Peyer's patch (tissue), 4 donors: ENCODE results near the gene PDXK.

Experiments used
- POLR2A ChIP-seq, 2 donors: fragments of 450-650 bp; IDR thresholded peaks; one replicate each; pipeline ENCODE4 v1.5.1; 2017; ENCODE audit warnings: antibody characterized with exemption in 2 of 2, mild to moderate bottlenecking in 2 of 2, moderate library complexity in 2 of 2
- TF ChIP-seq, protein P1 (sequence below), 6 experiments: fragments of 450-650 bp in 4 of 6; fragments of 200-600 bp in 2 of 6; sonication (generic) in 1 of 6; IDR thresholded peaks; one replicate each; pipeline ENCODE4 v1.5.1; 2017 to 2019; ENCODE audit warnings: antibody characterized with exemption in 6 of 6, mild to moderate bottlenecking in 3 of 6, moderate library complexity in 1 of 6

DNA sequence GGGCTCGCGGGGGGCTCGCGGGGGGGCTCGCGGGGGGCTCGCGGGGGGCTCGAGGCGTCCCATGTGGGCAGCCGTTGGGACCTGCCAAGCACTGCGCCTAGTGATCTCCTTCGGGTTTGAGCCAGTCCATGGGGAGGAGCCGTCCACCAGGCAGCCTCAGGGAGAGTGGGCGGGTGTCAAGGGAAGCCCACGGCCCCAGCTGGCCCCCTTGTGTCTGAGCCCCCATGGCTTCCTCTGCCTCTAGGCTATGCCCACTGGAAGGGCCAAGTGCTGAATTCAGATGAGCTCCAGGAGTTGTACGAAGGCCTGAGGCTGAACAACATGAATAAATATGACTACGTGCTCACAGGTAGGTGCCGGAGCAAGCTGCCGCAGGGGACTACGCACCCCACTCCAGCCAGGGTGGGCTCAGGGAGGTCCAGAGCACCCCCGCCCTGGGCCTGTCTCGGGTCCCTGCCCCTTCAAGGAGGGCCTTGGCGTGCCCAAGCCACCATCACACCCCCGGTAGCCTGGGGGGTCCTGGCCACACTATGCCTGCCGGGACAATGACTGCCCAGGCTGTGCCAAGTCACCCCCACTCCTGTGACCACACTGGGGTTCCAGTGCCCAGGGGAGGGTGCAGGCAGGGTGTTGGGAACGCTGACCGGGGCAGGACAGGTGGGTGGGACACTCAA, 22.6 kb downstream of the PDXK start:
- TF ChIP-seq, protein P1, sequence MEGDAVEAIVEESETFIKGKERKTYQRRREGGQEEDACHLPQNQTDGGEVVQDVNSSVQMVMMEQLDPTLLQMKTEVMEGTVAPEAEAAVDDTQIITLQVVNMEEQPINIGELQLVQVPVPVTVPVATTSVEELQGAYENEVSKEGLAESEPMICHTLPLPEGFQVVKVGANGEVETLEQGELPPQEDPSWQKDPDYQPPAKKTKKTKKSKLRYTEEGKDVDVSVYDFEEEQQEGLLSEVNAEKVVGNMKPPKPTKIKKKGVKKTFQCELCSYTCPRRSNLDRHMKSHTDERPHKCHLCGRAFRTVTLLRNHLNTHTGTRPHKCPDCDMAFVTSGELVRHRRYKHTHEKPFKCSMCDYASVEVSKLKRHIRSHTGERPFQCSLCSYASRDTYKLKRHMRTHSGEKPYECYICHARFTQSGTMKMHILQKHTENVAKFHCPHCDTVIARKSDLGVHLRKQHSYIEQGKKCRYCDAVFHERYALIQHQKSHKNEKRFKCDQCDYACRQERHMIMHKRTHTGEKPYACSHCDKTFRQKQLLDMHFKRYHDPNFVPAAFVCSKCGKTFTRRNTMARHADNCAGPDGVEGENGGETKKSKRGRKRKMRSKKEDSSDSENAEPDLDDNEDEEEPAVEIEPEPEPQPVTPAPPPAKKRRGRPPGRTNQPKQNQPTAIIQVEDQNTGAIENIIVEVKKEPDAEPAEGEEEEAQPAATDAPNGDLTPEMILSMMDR (IDR thresholded peaks at IDR 0.05), result no peak
- no peak for TF ChIP-seq POLR2A (IDR thresholded peaks at IDR 0.05)
